PC-9 (cell line): ENCODE measurements around the gene MATCAP1.

Experiments
- EZH2 ChIP-seq: fragments of 200-600 bp; sonication (generic); IDR thresholded peaks from 2 replicates; pipeline ENCODE4 v1.8.0; 2017; ENCODE audit warnings: antibody characterized with exemption, low read depth
- TF ChIP-seq, protein P1 (sequence below): fragments of 200-600 bp; sonication (generic); conservative IDR thresholded peaks from 2 replicates; pipeline ENCODE4 v1.6.1; 2017; ENCODE audit warnings: mixed run types, antibody characterized with exemption, mild to moderate bottlenecking, moderate library complexity

DNA sequence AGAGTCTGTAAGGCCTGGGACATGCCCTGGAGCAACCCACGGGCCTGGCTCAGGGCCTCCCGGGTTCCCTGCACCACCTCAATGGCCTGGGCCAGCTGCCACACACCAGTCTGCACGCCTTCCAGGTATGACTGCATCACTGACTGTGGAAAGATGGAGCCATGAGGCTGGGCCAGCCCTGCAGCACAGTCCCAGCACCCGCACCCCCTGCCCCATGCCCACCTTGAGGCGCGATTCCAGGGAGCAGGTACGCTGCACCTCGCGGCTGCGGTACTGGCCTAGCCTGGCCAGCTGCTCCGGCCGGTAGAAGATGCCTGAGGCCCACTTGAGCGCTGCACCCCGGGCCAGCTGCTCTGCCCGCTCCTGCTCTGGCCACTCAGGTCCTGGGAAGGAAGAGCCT, 5.0 kb upstream of the MATCAP1 start:
- TF ChIP-seq, protein P1, sequence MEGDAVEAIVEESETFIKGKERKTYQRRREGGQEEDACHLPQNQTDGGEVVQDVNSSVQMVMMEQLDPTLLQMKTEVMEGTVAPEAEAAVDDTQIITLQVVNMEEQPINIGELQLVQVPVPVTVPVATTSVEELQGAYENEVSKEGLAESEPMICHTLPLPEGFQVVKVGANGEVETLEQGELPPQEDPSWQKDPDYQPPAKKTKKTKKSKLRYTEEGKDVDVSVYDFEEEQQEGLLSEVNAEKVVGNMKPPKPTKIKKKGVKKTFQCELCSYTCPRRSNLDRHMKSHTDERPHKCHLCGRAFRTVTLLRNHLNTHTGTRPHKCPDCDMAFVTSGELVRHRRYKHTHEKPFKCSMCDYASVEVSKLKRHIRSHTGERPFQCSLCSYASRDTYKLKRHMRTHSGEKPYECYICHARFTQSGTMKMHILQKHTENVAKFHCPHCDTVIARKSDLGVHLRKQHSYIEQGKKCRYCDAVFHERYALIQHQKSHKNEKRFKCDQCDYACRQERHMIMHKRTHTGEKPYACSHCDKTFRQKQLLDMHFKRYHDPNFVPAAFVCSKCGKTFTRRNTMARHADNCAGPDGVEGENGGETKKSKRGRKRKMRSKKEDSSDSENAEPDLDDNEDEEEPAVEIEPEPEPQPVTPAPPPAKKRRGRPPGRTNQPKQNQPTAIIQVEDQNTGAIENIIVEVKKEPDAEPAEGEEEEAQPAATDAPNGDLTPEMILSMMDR, result no peak
- TF ChIP-seq EZH2, result no peak
